GM12874 (cell line): ENCODE measurements around the gene HTR2C.

Experiments used
- TF ChIP-seq, protein P1 (sequence below): IDR thresholded peaks from 2 replicates; pipeline ENCODE4 v1.5.1; 2011; ENCODE audit warnings: low read depth, mild to moderate bottlenecking, control low read depth, low read length, moderate library complexity; ENCODE audit not compliant: insufficient read depth

The HTR2C gene

GRCh38 chrX:114819509-114819908 lies 235.6 kb downstream of the HTR2C start:
- TF ChIP-seq, protein P1, sequence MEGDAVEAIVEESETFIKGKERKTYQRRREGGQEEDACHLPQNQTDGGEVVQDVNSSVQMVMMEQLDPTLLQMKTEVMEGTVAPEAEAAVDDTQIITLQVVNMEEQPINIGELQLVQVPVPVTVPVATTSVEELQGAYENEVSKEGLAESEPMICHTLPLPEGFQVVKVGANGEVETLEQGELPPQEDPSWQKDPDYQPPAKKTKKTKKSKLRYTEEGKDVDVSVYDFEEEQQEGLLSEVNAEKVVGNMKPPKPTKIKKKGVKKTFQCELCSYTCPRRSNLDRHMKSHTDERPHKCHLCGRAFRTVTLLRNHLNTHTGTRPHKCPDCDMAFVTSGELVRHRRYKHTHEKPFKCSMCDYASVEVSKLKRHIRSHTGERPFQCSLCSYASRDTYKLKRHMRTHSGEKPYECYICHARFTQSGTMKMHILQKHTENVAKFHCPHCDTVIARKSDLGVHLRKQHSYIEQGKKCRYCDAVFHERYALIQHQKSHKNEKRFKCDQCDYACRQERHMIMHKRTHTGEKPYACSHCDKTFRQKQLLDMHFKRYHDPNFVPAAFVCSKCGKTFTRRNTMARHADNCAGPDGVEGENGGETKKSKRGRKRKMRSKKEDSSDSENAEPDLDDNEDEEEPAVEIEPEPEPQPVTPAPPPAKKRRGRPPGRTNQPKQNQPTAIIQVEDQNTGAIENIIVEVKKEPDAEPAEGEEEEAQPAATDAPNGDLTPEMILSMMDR: no peak

DNA sequence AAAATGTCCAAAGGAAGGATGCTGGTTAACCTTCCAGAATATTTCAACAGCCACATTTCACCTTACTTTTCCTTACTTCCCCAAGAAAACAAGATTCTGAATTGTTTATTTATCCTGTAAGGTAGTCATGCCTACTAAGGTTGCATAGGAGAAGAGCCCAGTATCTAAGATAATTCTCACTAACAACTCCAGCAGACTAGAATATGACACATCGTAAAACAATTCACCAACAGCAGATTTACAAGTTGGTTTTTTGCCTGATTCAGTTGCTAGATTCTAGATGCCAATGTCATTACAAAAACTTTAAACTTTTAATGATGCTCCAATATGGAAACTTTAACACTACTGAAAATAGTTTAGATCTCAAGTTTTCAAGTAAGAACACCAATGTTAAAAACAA lies 257.2 kb downstream of the HTR2C start:
- TF ChIP-seq, protein P1: no peak

GRCh38 chrX:114842181-114842580 lies 258.3 kb downstream of the HTR2C start:
- TF ChIP-seq, protein P1: no peak

GRCh38 chrX:114889481-114889880 lies 305.6 kb downstream of the HTR2C start:
- TF ChIP-seq, protein P1: no peak

- TF ChIP-seq, protein P1: no peak
These were observed 319.7 kb downstream of the HTR2C start for GRCh38 chrX:114903618-114904017.

- TF ChIP-seq, protein P1: no peak
These were observed 321.4 kb downstream of the HTR2C start for GRCh38 chrX:114905251-114905650.

- TF ChIP-seq, protein P1: no peak
These were observed 323.2 kb downstream of the HTR2C start for GRCh38 chrX:114906984-114907510.
